ENCODE data around the gene BRSK1. TPM values are rescaled to one million over a fixed set of nuclear protein-coding genes. Genes with fewer than 3 reads are reported as not detected.

The BRSK1 gene
- total and polyA plus RNA-seq, 9 donors, result 1.9 to 11.3 (median 4.8) TPM

GRCh38 chr19:55297267-55297666 is 13.5 kb downstream of the BRSK1 start:
- 93 to 95% (median 93%) methylated on average over 10 of the region's 10 CpGs for WGBS, 3 donors
- DNase-seq, result no peak
- Histone ChIP-seq H3K9me3 (no peaks in the 10 kb centered on the region), H3K27me3 (no peaks in the 10 kb centered on the region), H3K4me3 (no peak overlapping the region), H3K4me1 (ENCODE audit: insufficient read depth) (peaks cover 1% of the 10 kb centered on the region), H3K36me3 (no peaks in the 10 kb centered on the region), H3K27ac (no peak overlapping the region)
- intact Hi-C loops (cut with DNase I), result no loop called here
- TF ChIP-seq POLR2A (IDR thresholded peaks at IDR 0.05), result no peak
- no peak for TF ChIP-seq EP300 (IDR thresholded peaks at IDR 0.05)
- TF ChIP-seq CTCF (IDR thresholded peaks at IDR 0.05), result no peak

GRCh38 chr19:55299991-55300390 is 16.2 kb downstream of the BRSK1 start:
- TF ChIP-seq CTCF (IDR thresholded peaks at IDR 0.05) (no peak), EP300 (IDR thresholded peaks at IDR 0.05) (no peak), POLR2A (IDR thresholded peaks at IDR 0.05) (no peak)
- DNase-seq, result no peak
- WGBS, 3 donors, result 86 to 89% (median 88%) methylated on average over 10 of the region's 10 CpGs
- no peaks in the 10 kb centered on the region for H3K36me3 ChIP-seq
- H3K27me3 ChIP-seq, result no peaks in the 10 kb centered on the region
- no peaks in the 10 kb centered on the region for H3K9me3 ChIP-seq
- no peak overlapping the region for H3K4me3 ChIP-seq
- intact Hi-C loops (cut with DNase I), result loop anchor here in 2 of 4 donors (5.0 to 10.0 kb wide), 3 partner anchors 82 to 205 kb away; partner anchors contain the start of genes TMEM238 (in 2 of the 2) and RPL28 (in 1 of the 2)
- peaks cover 1% of the 10 kb centered on the region for H3K4me1 ChIP-seq (ENCODE audit: insufficient read depth)
- H3K27ac ChIP-seq, result no peak overlapping the region

- WGBS, 3 donors, result 65 to 72% (median 66%) methylated on average over 15 of the region's 15 CpGs
- H3K4me1 ChIP-seq (ENCODE audit: insufficient read depth), result peaks cover 1% of the 10 kb centered on the region
- H3K4me3 ChIP-seq, result no peak overlapping the region
- H3K27ac ChIP-seq, result no peak overlapping the region
- TF ChIP-seq EP300 (IDR thresholded peaks at IDR 0.05) (no peak), POLR2A (IDR thresholded peaks at IDR 0.05) (no peak), CTCF (IDR thresholded peaks at IDR 0.05) (no peak)
- H3K27me3 ChIP-seq, result no peaks in the 10 kb centered on the region
- no peak for DNase-seq
- intact Hi-C loops (cut with DNase I), result loop anchor here in 2 of 4 donors (5.0 to 10.0 kb wide), 3 partner anchors 81 to 204 kb away; partner anchors contain the start of genes TMEM238 (in 2 of the 2) and RPL28 (in 1 of the 2)
- no peaks in the 10 kb centered on the region for H3K9me3 ChIP-seq
- H3K36me3 ChIP-seq, result no peaks in the 10 kb centered on the region
These were observed 17.2 kb downstream of the BRSK1 start for GRCh38 chr19:55300886-55301458.

- Histone ChIP-seq H3K27ac (no peak overlapping the region), H3K4me3 (peak overlapping the region; percentile 28), H3K9me3 (no peaks in the 10 kb centered on the region), H3K27me3 (no peaks in the 10 kb centered on the region), H3K36me3 (no peaks in the 10 kb centered on the region), H3K4me1 (ENCODE audit: insufficient read depth) (peaks cover 1% of the 10 kb centered on the region)
- TF ChIP-seq EP300 (IDR thresholded peaks at IDR 0.05), result no peak
- no peak for TF ChIP-seq POLR2A (IDR thresholded peaks at IDR 0.05)
- peak; percentile 88 to 93 (median 89) for TF ChIP-seq CTCF (IDR thresholded peaks at IDR 0.05)
- intact Hi-C loops (cut with DNase I), result loop anchor here in 2 of 4 donors (5.0 to 10.0 kb wide), 3 partner anchors 81 to 203 kb away; partner anchors contain the start of genes TMEM238 (in 2 of the 2) and RPL28 (in 1 of the 2)
- 10 to 12% (median 11%) methylated on average over 41 to 42 of the region's 42 CpGs for WGBS, 3 donors
- DNase-seq, result peak; percentile 86 to 93 (median 91)
These were observed 17.9 kb downstream of the BRSK1 start for GRCh38 chr19:55301459-55302317.
